Measurements from ENCODE around the gene USPL1. TPM values are rescaled to one million over a fixed set of nuclear protein-coding genes. Genes with fewer than 3 reads are reported as not detected.

Gene USPL1
- total and polyA plus RNA-seq, 9 donors = 12.1 to 26.8 (median 22.4) TPM

GRCh38 chr13:30656178-30656577 lies 38.5 kb downstream of the USPL1 start:
- no peak overlapping the region for H3K4me3 ChIP-seq
- no peaks in the 10 kb centered on the region for H3K9me3 ChIP-seq
- H3K36me3 ChIP-seq = no peaks in the 10 kb centered on the region
- WGBS, 3 donors = 93 to 95% (median 93%) methylated on average over 3 of the region's 3 CpGs
- no peaks in the 10 kb centered on the region for H3K4me1 ChIP-seq (ENCODE audit: insufficient read depth)
- H3K27me3 ChIP-seq = no peaks in the 10 kb centered on the region
- no peak for DNase-seq
- TF ChIP-seq, protein P1, sequence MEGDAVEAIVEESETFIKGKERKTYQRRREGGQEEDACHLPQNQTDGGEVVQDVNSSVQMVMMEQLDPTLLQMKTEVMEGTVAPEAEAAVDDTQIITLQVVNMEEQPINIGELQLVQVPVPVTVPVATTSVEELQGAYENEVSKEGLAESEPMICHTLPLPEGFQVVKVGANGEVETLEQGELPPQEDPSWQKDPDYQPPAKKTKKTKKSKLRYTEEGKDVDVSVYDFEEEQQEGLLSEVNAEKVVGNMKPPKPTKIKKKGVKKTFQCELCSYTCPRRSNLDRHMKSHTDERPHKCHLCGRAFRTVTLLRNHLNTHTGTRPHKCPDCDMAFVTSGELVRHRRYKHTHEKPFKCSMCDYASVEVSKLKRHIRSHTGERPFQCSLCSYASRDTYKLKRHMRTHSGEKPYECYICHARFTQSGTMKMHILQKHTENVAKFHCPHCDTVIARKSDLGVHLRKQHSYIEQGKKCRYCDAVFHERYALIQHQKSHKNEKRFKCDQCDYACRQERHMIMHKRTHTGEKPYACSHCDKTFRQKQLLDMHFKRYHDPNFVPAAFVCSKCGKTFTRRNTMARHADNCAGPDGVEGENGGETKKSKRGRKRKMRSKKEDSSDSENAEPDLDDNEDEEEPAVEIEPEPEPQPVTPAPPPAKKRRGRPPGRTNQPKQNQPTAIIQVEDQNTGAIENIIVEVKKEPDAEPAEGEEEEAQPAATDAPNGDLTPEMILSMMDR (IDR thresholded peaks at IDR 0.05) = no peak
- no peak for TF ChIP-seq EP300 (IDR thresholded peaks at IDR 0.05)
- TF ChIP-seq POLR2A (IDR thresholded peaks at IDR 0.05) = no peak
- intact Hi-C loops (cut with DNase I) = no loop called here
- H3K27ac ChIP-seq = no peak overlapping the region

GRCh38 chr13:30659980-30660379 lies 42.3 kb downstream of the USPL1 start:
- no peaks in the 10 kb centered on the region for H3K27me3 ChIP-seq
- H3K4me3 ChIP-seq = no peak overlapping the region
- WGBS, 3 donors = 53 to 72% (median 69%) methylated on average over 7 of the region's 7 CpGs
- H3K36me3 ChIP-seq = no peaks in the 10 kb centered on the region
- intact Hi-C loops (cut with DNase I) = no loop called here
- TF ChIP-seq POLR2A (IDR thresholded peaks at IDR 0.05) (no peak), EP300 (IDR thresholded peaks at IDR 0.05) (no peak)
- TF ChIP-seq, protein P1 (IDR thresholded peaks at IDR 0.05) = no peak
- no peaks in the 10 kb centered on the region for H3K9me3 ChIP-seq
- no peaks in the 10 kb centered on the region for H3K4me1 ChIP-seq (ENCODE audit: insufficient read depth)
- no peak overlapping the region for H3K27ac ChIP-seq
- DNase-seq = no peak

- 63 to 72% (median 64%) methylated on average over 2 of the region's 2 CpGs for WGBS, 3 donors
- intact Hi-C loops (cut with DNase I) = no loop called here
Observed at GRCh38 chr13:30660796-30661195, 43.1 kb downstream of the USPL1 start.

GRCh38 chr13:30664689-30665275 lies 47.1 kb downstream of the USPL1 start:
- Histone ChIP-seq H3K9me3 (no peaks in the 10 kb centered on the region), H3K4me1 (ENCODE audit: insufficient read depth) (no peaks in the 10 kb centered on the region), H3K27ac (no peak overlapping the region), H3K27me3 (no peaks in the 10 kb centered on the region), H3K36me3 (no peaks in the 10 kb centered on the region), H3K4me3 (no peak overlapping the region)
- TF ChIP-seq, protein P1 (IDR thresholded peaks at IDR 0.05) = no peak
- TF ChIP-seq POLR2A (IDR thresholded peaks at IDR 0.05) (no peak), EP300 (IDR thresholded peaks at IDR 0.05) (no peak)
- DNase-seq = no peak
- intact Hi-C loops (cut with DNase I) = no loop called here
- 83 to 92% (median 87%) methylated on average over 4 of the region's 4 CpGs for WGBS, 3 donors

More at GRCh38 chr13:30660796-30661195, 43.1 kb downstream of the USPL1 start:
- DNase-seq = no peak
- Histone ChIP-seq H3K36me3 (no peaks in the 10 kb centered on the region), H3K4me3 (no peak overlapping the region), H3K27me3 (no peaks in the 10 kb centered on the region), H3K9me3 (no peaks in the 10 kb centered on the region), H3K4me1 (ENCODE audit: insufficient read depth) (no peaks in the 10 kb centered on the region), H3K27ac (no peak overlapping the region)
- no peak for TF ChIP-seq EP300 (IDR thresholded peaks at IDR 0.05)
- TF ChIP-seq, protein P1 (IDR thresholded peaks at IDR 0.05) = no peak
- TF ChIP-seq POLR2A (IDR thresholded peaks at IDR 0.05) = no peak

All from ovary (tissue), 9 donors.